Urothelium cell line (cell line): ENCODE measurements around the gene CD247.
A peak's percentile ranks its signal among the peaks of the same experiment; 100 is the strongest.

Source experiments
- DNase-seq: peaks from one replicate; pipeline ENCODE4 v3.0.0; 2011; ENCODE audit warnings: low spot score, mixed read lengths
- FAIRE-seq: peaks from 2 replicates; lab custom pipeline; 2011; peaks lifted over from hg19 to GRCh38; lab: Jason Lieb, UNC

Gene CD247

DNA sequence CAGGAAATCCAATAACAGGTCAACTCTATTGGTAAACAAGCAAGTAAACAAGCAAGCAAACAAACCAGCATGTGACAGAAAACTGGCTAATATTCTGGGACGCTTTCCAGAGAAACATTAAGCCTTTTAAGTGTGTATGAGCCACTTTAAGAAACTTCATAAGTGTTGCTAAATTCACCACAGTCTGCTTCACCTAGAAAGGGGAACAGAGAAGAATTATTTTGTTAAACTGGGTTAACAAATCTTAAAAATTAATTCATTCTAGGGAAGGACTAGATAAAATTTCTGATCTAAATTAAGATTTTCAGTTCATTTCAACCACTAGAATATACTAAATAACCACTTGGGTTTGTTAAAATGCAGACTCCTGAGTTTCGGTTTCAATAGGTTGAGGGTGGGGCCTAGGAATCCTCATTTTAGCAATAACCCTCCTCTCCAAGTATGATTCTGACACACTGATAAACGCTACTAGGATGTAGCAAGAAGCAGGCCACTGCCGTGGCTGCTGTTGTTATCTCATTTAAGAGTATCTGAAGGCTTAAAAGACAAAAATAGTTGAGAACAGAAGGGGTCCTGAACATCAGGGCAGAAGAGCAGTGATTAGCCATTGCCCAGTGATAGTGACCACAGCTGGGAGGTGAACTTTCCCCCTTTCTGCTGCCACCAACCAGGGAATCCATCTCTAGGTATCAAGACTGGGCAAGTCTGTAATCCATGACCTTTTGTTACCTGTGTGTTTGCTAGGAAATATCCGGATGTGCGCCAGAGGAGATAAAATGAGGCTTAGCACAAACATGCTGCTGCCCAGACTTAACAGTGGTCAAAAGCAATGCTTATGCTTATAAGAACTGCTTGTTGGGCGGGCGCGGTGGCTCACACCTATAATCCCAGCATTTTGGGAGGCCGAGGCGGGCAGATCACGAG, 24.0 kb upstream of the CD247 start:
- FAIRE-seq (no peak), DNase-seq (no peak)

DNA sequence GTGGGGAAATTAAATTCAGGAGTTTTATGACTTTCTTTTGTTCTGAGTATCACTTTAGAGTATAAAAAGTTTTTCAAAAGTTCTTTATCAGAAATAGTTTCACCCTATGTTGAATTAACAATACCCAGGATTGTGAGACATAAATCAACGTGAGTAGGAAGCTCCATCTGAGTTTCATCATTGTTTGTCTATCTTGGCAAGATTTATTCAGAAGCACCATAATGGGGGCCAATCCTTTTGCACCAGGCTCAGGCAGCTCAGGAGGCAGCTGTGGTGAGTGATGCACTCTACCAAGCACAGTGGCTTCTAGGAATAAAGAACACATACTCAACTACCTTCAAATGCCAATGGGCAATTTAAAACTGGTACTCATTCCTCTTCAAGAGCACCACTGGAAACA, 23.3 kb upstream of the CD247 start:
- FAIRE-seq (no peak), DNase-seq (no peak)

DNA sequence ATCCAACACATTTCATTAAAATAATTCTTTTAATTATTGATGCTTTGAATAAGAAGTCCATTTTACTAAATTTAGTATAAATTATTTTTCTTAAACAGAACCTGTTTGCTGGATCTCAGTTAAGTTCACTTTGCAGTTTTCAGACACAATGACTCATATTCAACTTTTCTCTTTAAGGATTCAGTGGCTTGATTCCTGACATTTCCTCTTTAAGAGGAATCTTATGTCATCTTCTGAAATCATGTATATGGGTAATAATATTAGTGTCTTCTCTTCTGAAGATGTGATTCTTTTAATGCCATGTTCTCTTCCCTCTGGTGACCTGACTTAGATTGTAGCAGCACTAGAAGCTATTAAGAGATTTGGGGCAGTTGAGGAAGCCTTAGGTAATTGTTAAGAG, 22.7 kb upstream of the CD247 start:
- FAIRE-seq: no peak
- DNase-seq: no peak

DNA sequence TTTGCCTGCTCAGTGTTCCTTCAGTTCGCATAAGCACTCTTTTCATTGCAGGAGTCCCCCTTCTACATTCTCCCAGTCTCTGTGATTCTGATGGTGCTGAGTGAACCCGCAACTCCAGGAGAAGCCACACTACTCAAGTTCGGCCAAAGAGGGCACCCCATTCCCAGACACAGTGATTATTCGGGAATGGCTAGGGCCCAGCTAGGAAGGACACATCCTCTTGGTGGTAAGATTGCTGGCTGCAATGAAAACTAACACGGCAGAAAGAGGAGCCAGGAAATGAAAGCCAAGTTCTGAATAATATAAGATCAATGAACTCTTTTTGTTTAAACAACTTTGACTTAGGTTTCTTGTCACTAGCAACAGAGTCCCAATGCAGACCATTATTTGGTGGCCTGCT, 20.3 kb upstream of the CD247 start:
- DNase-seq (peak; percentile 38), FAIRE-seq (no peak)

DNA sequence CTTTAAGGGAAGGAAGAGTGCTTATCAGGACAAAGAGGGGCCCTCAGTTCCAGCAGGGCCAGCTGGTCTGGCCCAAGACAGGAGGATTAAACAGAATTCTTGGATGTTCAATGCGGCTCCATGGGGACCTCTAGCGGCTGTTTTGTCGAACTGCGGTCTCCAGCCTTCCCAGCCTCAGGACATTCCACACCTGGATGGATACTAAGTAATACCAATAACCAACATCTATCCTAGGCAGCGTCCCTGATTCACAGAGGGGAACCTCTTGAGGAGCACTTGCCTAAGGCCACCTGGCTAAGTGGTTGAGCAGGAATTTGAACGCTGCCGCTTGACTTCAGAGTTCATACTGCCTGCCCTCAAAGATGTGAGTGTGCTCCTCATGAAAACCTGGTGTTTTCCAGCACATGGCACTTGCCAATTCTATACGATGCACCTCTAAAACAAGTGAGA, 15.5 kb upstream of the CD247 start:
- no peak for FAIRE-seq
- DNase-seq: peak; percentile 83

- DNase-seq (no peak), FAIRE-seq (no peak)
Measured at GRCh38 chr1:167532964-167533824, 14.9 kb upstream of the CD247 start.

DNA sequence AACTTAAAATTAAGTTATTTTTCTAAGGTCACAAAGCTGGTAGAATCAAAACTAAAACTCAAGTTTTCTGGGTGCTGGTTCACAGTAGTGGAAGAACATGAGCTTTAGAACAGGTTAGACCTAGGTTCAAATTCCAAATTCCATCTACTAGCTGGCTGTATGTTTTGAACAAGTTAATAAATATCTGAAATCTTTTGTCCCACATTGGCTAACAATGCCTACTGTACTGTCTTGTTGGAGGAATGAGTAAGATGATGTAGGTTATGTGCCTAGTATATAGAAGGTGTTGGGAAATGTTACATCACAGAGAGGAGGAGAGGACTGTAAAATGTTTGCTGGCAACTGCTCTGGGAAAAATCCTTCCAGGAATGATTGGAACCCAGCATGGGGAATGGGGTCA, 14.0 kb upstream of the CD247 start:
- no peak for FAIRE-seq

GRCh38 chr1:167529829-167530474, 11.6 kb upstream of the CD247 start:
- DNase-seq: no peak
- FAIRE-seq: no peak

More for the DNA sequence above, 14.0 kb upstream of the CD247 start:
- no peak for DNase-seq

- no peak for FAIRE-seq
- DNase-seq: no peak
Measured at GRCh38 chr1:167528057-167528728, 9.9 kb upstream of the CD247 start.

DNA sequence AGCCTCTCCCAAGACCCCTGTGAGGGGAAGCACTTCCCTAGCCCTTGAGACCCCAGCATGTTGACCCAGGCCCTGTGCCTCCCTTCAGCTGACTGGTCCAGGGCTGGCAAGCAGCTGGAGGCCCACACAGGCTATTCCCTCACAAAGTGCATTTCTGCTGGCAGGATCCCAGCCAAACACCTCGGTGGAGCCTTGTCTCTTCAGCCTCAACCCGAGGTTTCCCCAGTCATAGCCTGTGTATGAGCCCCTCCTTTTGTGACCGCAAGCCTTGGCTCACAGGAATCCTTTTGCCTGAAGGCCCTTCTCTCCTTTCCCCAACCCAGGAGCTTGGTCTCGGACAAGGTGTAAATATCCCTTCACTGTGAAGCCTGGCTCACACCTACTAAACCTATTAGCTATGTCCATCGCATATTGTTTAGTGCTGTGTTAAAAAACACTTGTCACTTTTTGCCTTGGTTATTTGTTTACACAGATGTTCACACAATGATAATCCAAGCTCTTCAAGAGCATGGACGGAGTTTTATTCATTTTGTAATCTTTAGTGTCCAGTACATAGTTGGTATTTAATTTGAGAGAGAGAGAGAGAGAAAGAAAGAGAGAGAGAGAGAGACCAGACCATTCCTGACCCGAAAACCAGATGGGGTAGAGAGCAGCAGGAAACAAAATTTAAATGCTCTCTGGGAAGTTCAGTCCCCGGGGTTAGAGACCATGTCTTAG, 8.5 kb upstream of the CD247 start:
- FAIRE-seq: no peak

DNA sequence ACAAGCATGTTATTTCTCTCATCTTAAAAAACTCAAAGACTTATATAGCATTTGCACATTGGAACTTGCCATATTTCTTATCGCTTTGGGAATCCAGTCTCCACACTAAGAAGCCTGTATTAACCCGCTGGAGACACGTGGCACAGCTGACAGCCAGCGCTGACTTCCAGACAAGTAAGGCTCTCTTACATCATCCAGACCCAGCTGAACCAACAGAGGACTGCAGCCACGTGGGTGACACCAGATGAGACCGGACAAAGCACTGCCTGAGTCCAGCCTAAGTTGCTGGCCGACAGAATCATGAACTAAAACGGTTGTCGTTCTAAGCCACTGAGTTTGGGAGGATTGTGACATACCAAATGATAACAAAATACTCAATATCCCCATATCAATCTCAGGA, 6.3 kb upstream of the CD247 start:
- no peak for FAIRE-seq
- DNase-seq: no peak

More for the DNA sequence above, 8.5 kb upstream of the CD247 start:
- no peak for DNase-seq

GRCh38 chr1:167522246-167522645, 3.9 kb upstream of the CD247 start:
- FAIRE-seq: no peak
- DNase-seq: peak; percentile 17

DNA sequence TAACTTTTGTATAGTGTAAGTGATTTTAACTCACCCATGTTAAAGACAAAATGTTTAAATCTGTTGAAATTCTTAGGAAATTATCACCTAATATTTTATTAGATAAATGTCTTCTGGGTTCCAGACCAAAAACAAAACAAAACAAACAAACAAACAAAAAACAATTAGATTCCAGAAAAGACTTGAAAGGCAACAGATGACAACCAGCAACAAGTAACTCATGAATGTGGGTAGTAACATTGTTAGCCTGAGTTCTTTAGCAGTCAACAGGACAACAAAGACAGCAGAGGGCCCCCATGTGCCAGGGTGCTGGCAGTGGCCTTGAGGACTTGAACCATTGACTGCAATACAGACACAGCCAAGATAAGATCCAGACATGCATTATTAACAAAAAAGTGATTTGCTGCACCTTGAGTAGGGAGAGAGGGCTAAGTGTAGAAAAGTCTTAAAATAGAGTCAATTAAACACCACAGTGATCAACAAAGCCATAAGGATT, 2.4 kb upstream of the CD247 start:
- FAIRE-seq: no peak
- DNase-seq: no peak

- FAIRE-seq (peak; percentile 50), DNase-seq (peak; percentile 83)
Measured at GRCh38 chr1:167517535-167518330, 596 bp downstream of the CD247 start.

GRCh38 chr1:167516404-167517388, 1.6 kb downstream of the CD247 start:
- FAIRE-seq (no peak), DNase-seq (no peak)

DNA sequence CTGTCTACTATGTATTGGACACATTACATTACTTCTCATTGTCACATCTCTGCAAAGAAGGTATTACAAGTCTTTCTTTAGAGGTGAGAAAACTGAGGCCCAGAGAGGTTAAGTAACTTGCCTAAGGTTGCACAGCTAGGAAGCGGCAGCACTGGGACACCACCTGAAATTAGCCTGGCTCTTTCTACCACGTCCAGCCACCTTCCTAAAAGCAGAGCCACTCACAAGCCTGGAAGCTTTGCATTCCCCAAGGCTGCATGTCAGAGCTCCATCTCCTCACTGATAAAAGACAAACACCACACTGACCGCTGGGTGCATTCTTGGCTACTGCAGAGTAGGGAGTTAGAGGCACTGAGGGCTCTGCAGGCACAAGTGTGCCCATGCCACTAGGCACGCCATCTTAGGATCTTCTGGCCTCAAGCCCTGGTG, 2.4 kb downstream of the CD247 start:
- no peak for DNase-seq

GRCh38 chr1:167515461-167515860, 2.9 kb downstream of the CD247 start:
- no peak for DNase-seq
- FAIRE-seq: no peak

More for the DNA sequence above, 2.4 kb downstream of the CD247 start:
- FAIRE-seq: peak; percentile 27

- FAIRE-seq (no peak), DNase-seq (no peak)
Measured at GRCh38 chr1:167514288-167514687, 4.0 kb downstream of the CD247 start.
